Ascending aorta (tissue), 2 donors: ENCODE results near the gene PREX1. TPM values are rescaled to one million over a fixed set of nuclear protein-coding genes. Genes with fewer than 3 reads are reported as not detected.

Experiments used
- DNase-seq, 2 donors: peaks; one replicate each; pipeline ENCODE4 v3.0.0-alpha.2; 2019; ENCODE audit warnings: low spot score in 2 of 2
- H3K27ac ChIP-seq, 2 donors: fragments of 200-600 bp; sonication (generic); one replicate each; pipeline ENCODE4 v1.5.1; 2016 to 2017; ENCODE audit warnings: mild to moderate bottlenecking in 1 of 2
- H3K27me3 ChIP-seq: fragments of 200-600 bp; sonication (generic); one replicate; pipeline ENCODE4 v1.5.1; 2017
- H3K36me3 ChIP-seq, 2 donors: fragments of 200-600 bp; sonication (generic); one replicate each; pipeline ENCODE4 v1.5.1; 2016
- H3K4me1 ChIP-seq, 2 donors: fragments of 200-600 bp; sonication (generic); one replicate each; pipeline ENCODE4 v1.5.1; 2016 to 2017; ENCODE audit warnings: mild to moderate bottlenecking in 1 of 2
- H3K4me3 ChIP-seq, 2 donors: fragments of 200-600 bp; sonication (generic); one replicate each; pipeline ENCODE4 v1.5.1; 2016 to 2017; ENCODE audit warnings: mild to moderate bottlenecking in 1 of 2
- H3K9me3 ChIP-seq, 2 donors: fragments of 200-600 bp; sonication (generic); one replicate each; pipeline ENCODE4 v1.5.1; 2016
- CTCF ChIP-seq, 3 experiments: fragments of 200-600 bp in 2 of 3; fragments of 450-650 bp in 1 of 3; sonication (generic) in 2 of 3; IDR thresholded peaks; one replicate each; pipeline ENCODE4 v1.5.1; 2016 to 2019; ENCODE audit warnings: antibody characterized with exemption in 3 of 3, mild to moderate bottlenecking in 1 of 3, moderate library complexity in 1 of 3
- intact Hi-C: fragments of 100-400 bp; cut with DNase I; formaldehyde crosslinking; loops from one replicate; pipeline ENCODE4 v1.15.1; 2023
- total RNA-seq: library from RNA; depleted of rRNA; stranded (reverse); fragments of >200 nt; gene quantifications from one replicate; pipeline ENCODE4 v1.1.0, GENCODE V29; 2016

Gene PREX1
- total RNA-seq, 1 donor from 2014 or later, result 75.4 TPM

- Histone ChIP-seq H3K9me3 (no peaks in the 10 kb centered on the region), H3K4me3 (no peak overlapping the region), H3K36me3 (peaks cover 18 to 20% of the 10 kb centered on the region in 2 donors), H3K27me3 (no peaks in the 10 kb centered on the region), H3K27ac (no peak overlapping the region), H3K4me1 (peaks cover 3 to 24% of the 10 kb centered on the region in 2 donors)
- intact Hi-C loops, result loop anchor here (5.0 kb wide), 1 partner anchor 33 kb away; no protein-coding TSS in a partner anchor
- no peak for DNase-seq
- no peak for TF ChIP-seq CTCF (IDR thresholded peaks at IDR 0.05)
Measured at GRCh38 chr20:48695255-48695654, 132.5 kb downstream of the PREX1 start.

DNA sequence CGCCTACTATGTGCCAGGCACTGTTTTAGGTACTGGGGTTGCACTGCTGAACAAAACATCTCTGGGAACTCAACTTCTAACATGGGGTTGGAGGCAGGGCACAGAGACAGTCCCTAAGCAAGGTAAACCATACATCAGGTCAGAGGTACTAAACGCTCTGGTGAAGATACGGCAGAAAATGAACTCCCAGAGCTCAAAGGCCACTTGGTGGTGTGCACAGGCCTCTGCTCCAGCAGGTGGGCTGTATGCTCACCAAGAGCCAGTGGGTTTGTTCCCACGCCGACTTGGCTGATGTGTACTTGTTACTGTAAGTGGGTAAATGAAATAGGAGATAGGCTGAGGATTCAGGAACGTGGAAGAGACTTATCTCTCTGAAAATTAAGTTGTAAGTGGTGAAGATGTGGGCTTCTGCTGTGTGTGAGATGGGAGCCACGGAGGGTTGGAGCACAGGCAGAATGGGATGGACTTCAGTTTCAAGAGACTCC, 133.4 kb downstream of the PREX1 start:
- H3K27me3 ChIP-seq, result no peaks in the 10 kb centered on the region
- H3K9me3 ChIP-seq, result no peaks in the 10 kb centered on the region
- H3K4me3 ChIP-seq, result no peak overlapping the region
- DNase-seq, result no peak
- H3K4me1 ChIP-seq, result peaks cover 3 to 23% of the 10 kb centered on the region in 2 donors
- no peak for TF ChIP-seq CTCF (IDR thresholded peaks at IDR 0.05)
- no peak overlapping the region for H3K27ac ChIP-seq
- H3K36me3 ChIP-seq, result peaks cover 19 to 21% of the 10 kb centered on the region in 2 donors
- intact Hi-C loops, result no loop called here

GRCh38 chr20:48691523-48691922, 136.3 kb downstream of the PREX1 start:
- no peak overlapping the region for H3K27ac ChIP-seq
- no peak for TF ChIP-seq CTCF (IDR thresholded peaks at IDR 0.05)
- intact Hi-C loops, result no loop called here
- no peak overlapping the region for H3K4me3 ChIP-seq
- H3K36me3 ChIP-seq, result peaks cover 23 to 24% of the 10 kb centered on the region in 2 donors
- H3K9me3 ChIP-seq, result no peaks in the 10 kb centered on the region
- DNase-seq, result no peak
- peaks cover 5 to 11% of the 10 kb centered on the region in 2 donors for H3K4me1 ChIP-seq
- H3K27me3 ChIP-seq, result no peaks in the 10 kb centered on the region

- peaks cover 23 to 24% of the 10 kb centered on the region in 2 donors for H3K36me3 ChIP-seq
- DNase-seq, result no peak
- no peaks in the 10 kb centered on the region for H3K9me3 ChIP-seq
- no peak overlapping the region for H3K27ac ChIP-seq
- no peaks in the 10 kb centered on the region for H3K27me3 ChIP-seq
- no peak for TF ChIP-seq CTCF (IDR thresholded peaks at IDR 0.05)
- peaks cover 10 to 17% of the 10 kb centered on the region in 2 donors for H3K4me1 ChIP-seq
- intact Hi-C loops, result no loop called here
- no peak overlapping the region for H3K4me3 ChIP-seq
Measured at GRCh38 chr20:48690888-48691287, 136.9 kb downstream of the PREX1 start.

DNA sequence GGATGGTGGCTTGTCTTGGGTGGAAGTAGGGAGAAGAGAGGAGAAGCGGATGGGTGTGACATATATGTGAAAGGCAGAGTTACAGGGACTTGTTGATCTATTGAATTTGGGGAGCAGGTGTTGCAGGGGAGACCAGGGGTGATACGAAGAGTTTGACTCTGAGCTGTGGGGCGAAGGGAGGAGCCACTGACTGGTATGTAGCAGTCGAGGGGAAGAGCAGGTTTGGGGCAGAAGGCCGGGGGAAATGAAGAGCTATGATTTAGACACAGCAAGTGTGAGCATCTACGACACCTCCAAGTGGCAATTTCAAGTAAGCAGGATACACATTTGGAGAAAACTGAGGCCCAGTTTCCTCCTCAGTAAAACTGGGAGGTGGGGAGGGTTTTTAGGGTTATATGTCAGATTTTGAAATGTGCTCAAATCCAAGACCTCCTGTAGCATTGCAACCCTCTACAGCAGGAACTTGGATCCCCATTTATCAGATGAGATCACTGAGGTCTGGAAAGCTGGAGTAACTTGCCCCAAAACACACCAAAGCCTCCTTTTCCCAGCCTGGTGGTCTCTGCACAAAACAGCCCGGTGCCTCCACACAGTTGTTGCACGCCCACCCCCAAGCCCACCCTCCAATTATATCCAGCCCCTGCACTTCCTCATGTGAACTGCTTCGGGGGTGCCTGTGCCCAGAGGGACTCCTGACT, 137.8 kb downstream of the PREX1 start:
- Histone ChIP-seq H3K9me3 (no peaks in the 10 kb centered on the region), H3K4me3 (no peak overlapping the region), H3K4me1 (peaks cover 12 to 21% of the 10 kb centered on the region in 2 donors), H3K36me3 (peaks cover 23 to 24% of the 10 kb centered on the region in 2 donors), H3K27me3 (no peaks in the 10 kb centered on the region), H3K27ac (no peak overlapping the region)
- intact Hi-C loops, result no loop called here
- DNase-seq, result no peak
- no peak for TF ChIP-seq CTCF (IDR thresholded peaks at IDR 0.05)
